ENCODE data around the gene KIAA1671.

KIAA1671 gene

GRCh38 chr22:24954856-24955255 lies 2.3 kb downstream of the KIAA1671 start:
- Mint-ChIP-seq H3K4me3 (peak overlapping the region; percentile 37), H3K4me1 (peaks cover 54% of the 10 kb centered on the region), H3K36me3 (ENCODE audit: low read depth) (no peaks in the 10 kb centered on the region), H3K9me3 (no peaks in the 10 kb centered on the region), H3K27ac (no peak overlapping the region), H3K27me3 (ENCODE audit: low read depth, poor library complexity) (no peaks in the 10 kb centered on the region)
- no peak for TF ChIP-seq CTCF (IDR thresholded peaks at IDR 0.05)
- no peak for DNase-seq

- no peak for DNase-seq
- no peak for TF ChIP-seq CTCF (IDR thresholded peaks at IDR 0.05)
- H3K9me3 Mint-ChIP-seq = no peaks in the 10 kb centered on the region
- peaks cover 14% of the 10 kb centered on the region for H3K36me3 Mint-ChIP-seq (ENCODE audit: low read depth)
- H3K4me3 Mint-ChIP-seq = no peak overlapping the region
- no peaks in the 10 kb centered on the region for H3K27me3 Mint-ChIP-seq (ENCODE audit: low read depth, poor library complexity)
- H3K4me1 Mint-ChIP-seq = peaks cover 45% of the 10 kb centered on the region
- H3K27ac Mint-ChIP-seq = no peak overlapping the region
Measured at GRCh38 chr22:24957043-24957442, 4.5 kb downstream of the KIAA1671 start.

- Mint-ChIP-seq H3K4me1 (peaks cover 22% of the 10 kb centered on the region), H3K4me3 (no peak overlapping the region), H3K9me3 (no peaks in the 10 kb centered on the region), H3K27me3 (ENCODE audit: low read depth, poor library complexity) (no peaks in the 10 kb centered on the region), H3K27ac (no peak overlapping the region), H3K36me3 (ENCODE audit: low read depth) (peaks cover 20% of the 10 kb centered on the region)
- no peak for TF ChIP-seq CTCF (IDR thresholded peaks at IDR 0.05)
- DNase-seq = no peak
Measured at GRCh38 chr22:24961217-24961844, 8.8 kb downstream of the KIAA1671 start.

GRCh38 chr22:24962094-24962493 lies 9.6 kb downstream of the KIAA1671 start:
- no peaks in the 10 kb centered on the region for H3K27me3 Mint-ChIP-seq (ENCODE audit: low read depth, poor library complexity)
- no peak overlapping the region for H3K4me3 Mint-ChIP-seq
- H3K27ac Mint-ChIP-seq = no peak overlapping the region
- no peak for DNase-seq
- TF ChIP-seq CTCF (IDR thresholded peaks at IDR 0.05) = no peak
- H3K9me3 Mint-ChIP-seq = no peaks in the 10 kb centered on the region
- peaks cover 17% of the 10 kb centered on the region for H3K4me1 Mint-ChIP-seq
- H3K36me3 Mint-ChIP-seq (ENCODE audit: low read depth) = peaks cover 20% of the 10 kb centered on the region

GRCh38 chr22:24962835-24963234 lies 10.3 kb downstream of the KIAA1671 start:
- no peak for DNase-seq
- H3K4me3 Mint-ChIP-seq = no peak overlapping the region
- H3K9me3 Mint-ChIP-seq = no peaks in the 10 kb centered on the region
- H3K27ac Mint-ChIP-seq = no peak overlapping the region
- H3K36me3 Mint-ChIP-seq (ENCODE audit: low read depth) = peaks cover 20% of the 10 kb centered on the region
- H3K4me1 Mint-ChIP-seq = peaks cover 16% of the 10 kb centered on the region
- no peaks in the 10 kb centered on the region for H3K27me3 Mint-ChIP-seq (ENCODE audit: low read depth, poor library complexity)
- TF ChIP-seq CTCF (IDR thresholded peaks at IDR 0.05) = no peak

GRCh38 chr22:24964441-24964840 lies 11.9 kb downstream of the KIAA1671 start:
- Mint-ChIP-seq H3K4me1 (peaks cover 19% of the 10 kb centered on the region), H3K27me3 (ENCODE audit: low read depth, poor library complexity) (no peaks in the 10 kb centered on the region), H3K36me3 (ENCODE audit: low read depth) (peaks cover 20% of the 10 kb centered on the region), H3K27ac (peak overlapping the region; percentile 32), H3K4me3 (no peak overlapping the region), H3K9me3 (no peaks in the 10 kb centered on the region)
- no peak for TF ChIP-seq CTCF (IDR thresholded peaks at IDR 0.05)
- DNase-seq = no peak

Data from nephron progenitor cell (in vitro differentiated cells).